Spleen (tissue), 7 donors: ENCODE data around the gene ARHGAP6.

Experiments used
- CTCF ChIP-seq, 11 experiments: fragments of 200-600 bp in 7 of 11; fragments of 450-650 bp in 4 of 11; sonication (generic) in 4 of 11; IDR thresholded peaks in 8 of 11; conservative IDR thresholded peaks in 3 of 11; 1 replicate in 7 of 11; 2 replicates in 4 of 11; pipeline versions ENCODE4 v1.4.0 to v1.8.0; 2016 to 2021; ENCODE audit warnings: antibody characterized with exemption in 11 of 11, inconsistent platforms in 4 of 11, mild to moderate bottlenecking in 1 of 11
- POLR2A ChIP-seq, 3 donors: fragments of 450-650 bp; IDR thresholded peaks; one replicate each; pipeline ENCODE4 v1.5.1; 2017; ENCODE audit warnings: antibody characterized with exemption in 3 of 3, mild to moderate bottlenecking in 1 of 3
- POLR2AphosphoS5 ChIP-seq, 3 donors: sonication (generic); formaldehyde crosslinking; IDR thresholded peaks; one replicate each; pipeline ENCODE4 v1.5.1; 2017; ENCODE audit warnings: antibody characterized with exemption in 3 of 3
- donor health status: DM: no; HTN: no; CAD: no; lungs with moderate emphysema.
- donor health status: DM: no; HTN: no; CAD: no.
- donor health status: DM: no; HTN: no; CAD: no.

- TF ChIP-seq CTCF (IDR thresholded peaks at IDR 0.05 in 8 of 11, conservative IDR thresholded peaks at IDR 0.05 in 3 of 11) (no peak), POLR2A (IDR thresholded peaks at IDR 0.05) (no peak), POLR2AphosphoS5 (IDR thresholded peaks at IDR 0.05) (no peak)
These were observed 259.5 kb downstream of the ARHGAP6 start for GRCh38 chrX:11406109-11406765.
